Stimulated activated CD8-positive, alpha-beta memory T cell treated with anti-CD3 and anti-CD28 coated beads, Interleukin-4, amount 100 ng/mL, for 48 hours (primary cell): Measurements from ENCODE around the gene HMGCR.
"Not testable (repeated sequence)": the region's sequence is repeated elsewhere in the genome, so short reads cannot be mapped to it uniquely, and the experiment has no call there.

Experiments used
- DNase-seq: peaks from one replicate; pipeline ENCODE4 v3.0.0-alpha.2; 2020

HMGCR gene

GRCh38 chr5:75336615-75337336 lies at the start of gene HMGCR:
Gene HMGCR, plus strand, starts transcription at chr5:75337220. Its CDS starts 5,386 bp downstream, at chr5:75342606.
- peak; percentile 97 for DNase-seq

GRCh38 chr5:75291844-75292243 lies 45.2 kb upstream of the HMGCR start:
- DNase-seq = not testable (repeated sequence)

DNA sequence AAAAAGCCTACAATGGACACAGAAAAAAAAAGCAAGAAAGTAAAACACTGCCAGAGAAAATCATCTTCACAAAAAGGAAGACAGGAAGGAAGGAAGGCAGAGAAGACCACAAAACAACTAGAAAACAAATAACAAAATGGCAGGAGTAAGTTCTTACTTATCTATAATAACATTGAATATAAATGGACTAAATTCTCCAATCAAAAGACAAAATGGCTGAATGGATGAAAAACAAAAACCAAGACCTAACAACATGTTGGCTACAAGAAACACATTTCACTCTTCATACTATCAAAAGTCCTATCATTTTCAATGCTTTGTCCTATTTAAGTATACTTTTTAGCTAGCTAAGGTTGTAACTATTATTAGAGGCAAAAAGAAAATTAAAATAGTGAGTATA lies 36.9 kb upstream of the HMGCR start:
- DNase-seq = no peak

GRCh38 chr5:75303419-75303818 lies 33.6 kb upstream of the HMGCR start:
- no peak for DNase-seq

GRCh38 chr5:75304486-75304885 lies 32.5 kb upstream of the HMGCR start:
- DNase-seq = not testable (repeated sequence)

GRCh38 chr5:75306746-75307145 lies 30.3 kb upstream of the HMGCR start:
- DNase-seq = no peak

DNA sequence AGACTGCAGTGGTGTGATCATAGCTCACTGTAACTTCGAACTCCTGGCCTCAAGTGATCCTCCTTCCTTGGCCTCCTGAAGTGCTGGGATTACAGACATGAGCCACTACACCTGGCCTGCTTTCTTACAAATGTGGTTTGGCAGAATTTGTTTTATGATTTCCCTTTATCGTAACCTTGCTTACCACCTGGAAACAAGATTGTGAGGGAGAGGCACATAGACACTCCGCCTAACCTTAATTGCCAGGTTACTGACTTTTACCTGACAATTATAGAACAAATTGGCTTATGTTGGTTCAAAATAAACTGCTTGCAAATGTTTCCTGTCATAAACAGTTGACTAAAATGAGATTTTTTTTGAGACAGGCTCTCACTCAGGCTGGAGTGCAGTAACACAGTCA lies 26.8 kb upstream of the HMGCR start:
- no peak for DNase-seq

GRCh38 chr5:75319148-75319547 lies 17.9 kb upstream of the HMGCR start:
- DNase-seq = not testable (repeated sequence)

DNA sequence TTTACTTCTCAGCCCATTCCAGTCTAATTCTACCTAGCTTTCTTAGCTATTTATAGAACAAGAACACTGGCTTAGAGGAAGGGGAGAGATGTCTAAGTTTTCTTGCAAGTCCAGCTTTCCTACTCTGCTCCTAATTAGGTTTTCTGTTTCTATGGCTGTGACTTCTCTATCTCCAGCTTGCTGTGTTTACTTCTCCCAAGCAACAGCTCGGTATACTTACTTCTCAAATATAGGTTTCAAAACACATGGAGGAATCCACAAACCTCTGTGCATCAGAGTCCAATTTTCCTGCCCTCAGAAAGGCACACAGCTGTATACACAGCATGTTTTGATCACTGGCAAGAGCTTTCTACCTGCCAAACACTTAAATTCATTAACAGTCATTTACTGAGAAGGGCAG lies 17.4 kb upstream of the HMGCR start:
- DNase-seq = no peak

- DNase-seq = no peak
These were observed 16.6 kb upstream of the HMGCR start for GRCh38 chr5:75320371-75320770.

DNA sequence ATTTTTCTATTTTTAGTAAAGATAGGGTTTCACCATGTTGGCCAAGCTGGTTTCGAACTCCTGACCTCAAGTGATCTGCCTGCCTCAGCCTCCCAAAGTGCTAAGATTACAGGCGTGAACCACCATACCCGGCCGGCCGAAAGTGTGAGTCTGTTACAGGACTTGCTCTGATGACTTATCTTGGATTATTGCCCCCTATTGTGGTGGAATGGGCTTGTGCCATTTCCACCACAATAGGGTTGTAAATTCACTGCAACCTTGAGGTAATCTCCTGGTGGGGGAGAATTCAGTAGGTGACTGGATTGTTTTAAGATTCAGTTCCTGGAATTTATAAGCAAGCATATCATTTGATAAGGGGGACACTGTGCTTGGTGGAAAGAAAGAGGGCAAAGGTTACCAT lies 15.0 kb upstream of the HMGCR start:
- DNase-seq = no peak

GRCh38 chr5:75324791-75325190 lies 12.2 kb upstream of the HMGCR start:
- peak; percentile 66 for DNase-seq

DNA sequence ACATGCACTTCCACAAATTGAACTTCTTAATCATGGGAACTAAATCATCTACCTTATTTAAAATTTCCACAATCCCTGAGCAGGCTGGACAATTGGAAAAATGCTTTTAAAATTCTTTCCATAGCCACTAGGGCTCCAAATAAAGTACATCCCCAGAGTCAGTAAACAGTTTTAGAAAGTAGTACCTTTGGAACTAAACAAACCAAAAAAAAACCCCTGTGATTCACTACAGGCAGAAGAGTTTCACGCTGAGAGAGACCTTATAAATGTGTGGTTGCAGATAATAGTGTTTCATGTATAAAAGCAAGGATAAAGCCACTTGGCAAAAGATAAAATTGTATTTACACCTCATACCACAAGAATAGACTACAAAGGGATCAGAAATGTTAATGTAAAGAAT lies 11.8 kb upstream of the HMGCR start:
- DNase-seq = no peak

- DNase-seq = no peak
These were observed 6.6 kb upstream of the HMGCR start for GRCh38 chr5:75330404-75330803.

GRCh38 chr5:75331095-75332090 lies 5.6 kb upstream of the HMGCR start:
- no peak for DNase-seq

- DNase-seq = not testable (repeated sequence)
These were observed 3.3 kb upstream of the HMGCR start for GRCh38 chr5:75333759-75334158.

GRCh38 chr5:75334413-75334812 lies 2.6 kb upstream of the HMGCR start:
- not testable (repeated sequence) for DNase-seq

DNA sequence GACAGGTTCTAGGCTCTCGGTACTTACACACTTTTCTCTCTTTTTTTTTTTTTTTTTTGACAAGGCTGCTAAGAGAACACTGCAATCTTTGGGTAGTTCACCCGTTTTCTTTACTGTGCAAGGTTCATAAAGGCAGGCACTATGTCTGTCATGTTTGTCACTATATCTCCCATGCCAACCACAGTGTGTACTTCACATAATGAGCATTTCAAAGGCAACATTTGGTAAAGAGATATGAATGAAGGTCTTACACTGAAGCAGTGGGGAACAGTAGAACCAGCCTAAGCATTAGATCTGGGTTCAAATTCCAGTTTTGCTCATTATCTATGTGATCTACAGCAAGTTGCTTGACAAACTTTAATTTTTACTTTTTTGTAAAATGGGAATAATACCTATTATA lies 1.5 kb upstream of the HMGCR start:
- DNase-seq = no peak

- no peak for DNase-seq
These were observed 937 bp upstream of the HMGCR start for GRCh38 chr5:75335952-75336614.

DNA sequence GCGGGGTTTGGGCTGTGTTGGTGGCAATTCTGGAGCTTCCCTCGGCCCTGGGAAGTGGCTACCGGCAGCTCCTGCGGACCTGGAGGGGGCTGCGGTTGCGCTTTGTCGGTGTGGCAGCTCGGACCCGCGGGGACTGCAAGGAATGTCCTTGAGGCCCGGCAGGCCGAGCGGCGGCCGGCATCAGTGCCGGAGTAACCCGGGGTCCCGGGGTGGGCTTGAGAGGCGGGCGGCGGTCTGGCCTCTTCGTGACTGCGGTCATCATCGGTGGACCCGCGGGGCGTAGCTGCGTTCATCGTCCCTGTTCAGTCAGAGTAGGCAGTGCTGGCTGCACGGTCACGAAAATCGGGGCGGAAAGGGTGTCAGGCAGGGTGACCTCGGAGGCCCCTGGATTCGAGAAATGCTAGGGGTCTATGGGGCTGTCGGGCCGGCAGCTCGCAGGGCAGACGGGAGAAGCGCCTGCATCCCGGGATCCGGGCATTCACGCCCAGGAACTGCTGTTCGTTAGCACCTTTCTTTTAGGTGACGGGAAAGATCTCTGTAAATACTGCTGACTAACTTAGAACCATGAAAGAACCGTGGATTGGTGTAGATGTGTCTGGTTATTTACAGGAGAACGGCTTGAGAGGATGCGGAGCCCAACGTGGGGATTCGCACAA lies 474 bp downstream of the HMGCR start:
- DNase-seq = peak; percentile 60

DNA sequence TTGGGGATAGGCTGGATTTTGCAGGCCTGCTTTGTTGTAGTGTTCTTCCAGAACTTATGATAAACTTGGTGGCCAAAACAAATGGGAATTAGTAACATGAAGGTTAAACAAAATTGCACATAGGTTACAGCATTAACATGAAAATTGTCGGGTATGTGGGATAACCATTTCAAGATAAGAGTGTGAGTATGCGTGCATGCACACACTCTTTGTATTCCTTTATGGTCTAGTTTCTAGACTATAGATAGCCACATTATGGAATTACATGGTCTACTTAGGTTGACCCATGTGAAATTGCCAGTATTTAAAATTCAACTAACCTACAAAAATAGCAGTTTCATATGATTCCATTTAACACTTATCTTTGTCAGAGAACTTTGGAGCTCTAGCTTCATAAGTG lies 1.4 kb downstream of the HMGCR start:
- DNase-seq = no peak

DNA sequence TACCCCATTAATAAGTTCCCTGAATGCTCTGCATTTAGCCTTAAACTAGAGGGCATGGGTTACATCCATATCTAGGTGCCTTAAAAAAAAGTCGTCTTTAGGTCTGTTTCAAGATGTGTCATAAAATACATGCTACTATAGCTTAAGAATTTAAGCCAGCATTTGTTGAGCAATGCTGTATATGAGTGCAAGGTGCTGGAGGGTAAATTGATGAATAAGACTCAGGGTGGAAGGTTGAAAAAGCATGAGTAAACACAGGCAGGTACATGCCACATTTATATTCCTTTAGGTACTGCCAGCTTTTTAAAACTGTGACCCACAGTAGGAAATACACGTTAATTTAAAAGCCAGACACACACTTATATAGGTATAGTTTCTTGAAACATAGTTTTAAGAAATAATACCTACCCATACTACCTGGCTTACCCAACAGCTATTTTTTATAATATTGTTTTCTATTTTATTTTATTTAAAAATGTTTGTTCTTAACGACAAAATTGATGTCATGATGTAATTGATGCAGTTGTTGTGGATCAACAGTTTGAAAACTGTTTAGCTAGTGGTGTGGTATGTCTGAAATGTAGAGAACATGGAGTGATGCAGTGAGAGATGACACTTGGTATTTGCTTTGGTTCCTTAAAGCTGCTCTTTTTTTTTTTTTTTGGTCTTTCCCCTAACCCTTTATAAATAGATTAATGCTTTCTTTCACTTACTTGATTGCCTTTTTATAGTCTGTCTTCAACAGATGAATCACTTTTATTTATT lies 3.9 kb downstream of the HMGCR start:
- no peak for DNase-seq
